C4-2B (cell line): ENCODE data around the gene ZBTB8B.

Experiments
- ZFX ChIP-seq: fragments of 450-650 bp; IDR thresholded peaks from 2 replicates; pipeline ENCODE4 v1.6.1; 2017
- TF ChIP-seq, protein P1 (sequence below): fragments of 450-650 bp; conservative IDR thresholded peaks from 2 replicates; pipeline ENCODE4 v1.5.1; 2017; ENCODE audit warnings: mild to moderate bottlenecking

DNA sequence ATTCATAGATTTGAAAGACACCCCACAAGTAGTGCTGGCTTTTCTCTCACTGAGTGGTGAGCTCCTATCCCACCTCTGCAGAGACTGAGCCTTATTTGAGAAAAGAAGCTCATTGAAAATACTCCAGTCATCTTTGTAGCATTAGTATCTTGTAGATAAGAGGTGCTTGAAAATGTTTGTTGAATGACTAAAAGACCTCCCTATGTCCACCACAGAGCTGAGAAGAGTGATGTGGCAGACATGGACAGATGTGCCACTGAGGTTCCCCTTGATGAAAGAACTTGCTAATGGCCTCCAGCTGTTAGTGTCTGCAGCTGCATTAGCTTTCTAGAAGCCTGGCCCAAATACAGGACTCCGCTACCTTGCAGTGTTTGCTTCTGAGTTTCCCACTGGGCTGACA is 45.1 kb downstream of the ZBTB8B start:
- TF ChIP-seq, protein P1, sequence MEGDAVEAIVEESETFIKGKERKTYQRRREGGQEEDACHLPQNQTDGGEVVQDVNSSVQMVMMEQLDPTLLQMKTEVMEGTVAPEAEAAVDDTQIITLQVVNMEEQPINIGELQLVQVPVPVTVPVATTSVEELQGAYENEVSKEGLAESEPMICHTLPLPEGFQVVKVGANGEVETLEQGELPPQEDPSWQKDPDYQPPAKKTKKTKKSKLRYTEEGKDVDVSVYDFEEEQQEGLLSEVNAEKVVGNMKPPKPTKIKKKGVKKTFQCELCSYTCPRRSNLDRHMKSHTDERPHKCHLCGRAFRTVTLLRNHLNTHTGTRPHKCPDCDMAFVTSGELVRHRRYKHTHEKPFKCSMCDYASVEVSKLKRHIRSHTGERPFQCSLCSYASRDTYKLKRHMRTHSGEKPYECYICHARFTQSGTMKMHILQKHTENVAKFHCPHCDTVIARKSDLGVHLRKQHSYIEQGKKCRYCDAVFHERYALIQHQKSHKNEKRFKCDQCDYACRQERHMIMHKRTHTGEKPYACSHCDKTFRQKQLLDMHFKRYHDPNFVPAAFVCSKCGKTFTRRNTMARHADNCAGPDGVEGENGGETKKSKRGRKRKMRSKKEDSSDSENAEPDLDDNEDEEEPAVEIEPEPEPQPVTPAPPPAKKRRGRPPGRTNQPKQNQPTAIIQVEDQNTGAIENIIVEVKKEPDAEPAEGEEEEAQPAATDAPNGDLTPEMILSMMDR: no peak
- TF ChIP-seq ZFX: no peak
